SU-DHL-6 (cell line): ENCODE measurements around the gene GNG7.

Experiments
- H2AFZ ChIP-seq: fragments of 200-600 bp; sonication (generic); 2 replicates; pipeline ENCODE4 v1.6.1; 2014; ENCODE audit warnings: low read depth, mild to moderate bottlenecking, moderate library complexity, mixed read lengths, antibody characterized with exemption, low read length; ENCODE audit not compliant: severe bottlenecking
- H3F3A ChIP-seq: fragments of 200-600 bp; shearing (Covaris generic); 2 replicates; pipeline ENCODE4 v1.6.0; 2016; ENCODE audit warnings: antibody characterized with exemption, mild to moderate bottlenecking; ENCODE audit not compliant: insufficient read depth
- H3K27ac ChIP-seq: fragments of 200-600 bp; sonication (generic); 2 replicates; pipeline ENCODE4 v1.5.1; 2016; ENCODE audit warnings: low read depth, mild to moderate bottlenecking, low read length, moderate library complexity, mixed read lengths
- H3K27me3 ChIP-seq: fragments of 200-600 bp; sonication (generic), shearing (Covaris generic); 2 replicates; pipeline ENCODE4 v1.6.0; 2014; ENCODE audit warnings: mild to moderate bottlenecking, low read length
- H3K36me3 ChIP-seq: fragments of 200-600 bp; sonication (generic); 2 replicates; pipeline ENCODE4 v1.6.1; 2014; ENCODE audit warnings: mild to moderate bottlenecking, low read length, mixed read lengths
- H3K4me2 ChIP-seq: fragments of 300-600, 200-600 bp; shearing (Covaris generic), sonication (generic); 2 replicates; pipeline ENCODE4 v1.6.0; 2014; ENCODE audit warnings: low read length, low read depth, mild to moderate bottlenecking; ENCODE audit not compliant: poor library complexity, severe bottlenecking
- H3K4me3 ChIP-seq: fragments of 200-600 bp; sonication (generic); 2 replicates; pipeline ENCODE4 v1.5.1; 2014; ENCODE audit warnings: antibody characterized with exemption, low read length, mild to moderate bottlenecking, mixed read lengths; ENCODE audit not compliant: insufficient read depth, poor library complexity, severe bottlenecking
- H3K79me2 ChIP-seq: fragments of 200-600 bp; sonication (generic); 2 replicates; pipeline ENCODE4 v1.6.1; 2014; ENCODE audit warnings: mild to moderate bottlenecking, low read length, moderate library complexity; ENCODE audit not compliant: insufficient read depth
- H3K9ac ChIP-seq: fragments of 200-600 bp; sonication (generic); 2 replicates; pipeline ENCODE4 v1.7.0; 2014; ENCODE audit warnings: mild to moderate bottlenecking, low read length
- H3K9me2 ChIP-seq: fragments of 200-600 bp; sonication (generic); replicated peaks from 2 replicates; pipeline ENCODE4 v1.6.1; 2014; ENCODE audit warnings: low read length; ENCODE audit not compliant: insufficient read depth
- H3K9me3 ChIP-seq: fragments of 200-600 bp; sonication (generic); 2 replicates; pipeline ENCODE4 v1.6.1; 2014; ENCODE audit warnings: low read length, mixed read lengths; ENCODE audit not compliant: insufficient read depth
- H4K20me1 ChIP-seq: fragments of 200-600 bp; sonication (generic); 2 replicates; pipeline ENCODE4 v1.6.1; 2014; ENCODE audit warnings: low read depth, mild to moderate bottlenecking, antibody characterized with exemption, low read length, moderate library complexity, mixed read lengths
- EZH2phosphoT487 ChIP-seq: fragments of 200-600 bp; sonication (generic), shearing (Covaris generic); conservative IDR thresholded peaks from 2 replicates; pipeline ENCODE4 v1.6.1; 2018; ENCODE audit warnings: mild to moderate bottlenecking, antibody characterized with exemption, low read length, moderate library complexity, mixed read lengths
- TF ChIP-seq, protein P1 (sequence below): fragments of 200-600 bp; sonication (generic); IDR thresholded peaks from one replicate; pipeline ENCODE4 v1.5.1; 2017; ENCODE audit warnings: antibody characterized with exemption, mild to moderate bottlenecking, low read length, moderate library complexity; ENCODE audit not compliant: insufficient read depth, poor library complexity, severe bottlenecking

Gene GNG7

DNA sequence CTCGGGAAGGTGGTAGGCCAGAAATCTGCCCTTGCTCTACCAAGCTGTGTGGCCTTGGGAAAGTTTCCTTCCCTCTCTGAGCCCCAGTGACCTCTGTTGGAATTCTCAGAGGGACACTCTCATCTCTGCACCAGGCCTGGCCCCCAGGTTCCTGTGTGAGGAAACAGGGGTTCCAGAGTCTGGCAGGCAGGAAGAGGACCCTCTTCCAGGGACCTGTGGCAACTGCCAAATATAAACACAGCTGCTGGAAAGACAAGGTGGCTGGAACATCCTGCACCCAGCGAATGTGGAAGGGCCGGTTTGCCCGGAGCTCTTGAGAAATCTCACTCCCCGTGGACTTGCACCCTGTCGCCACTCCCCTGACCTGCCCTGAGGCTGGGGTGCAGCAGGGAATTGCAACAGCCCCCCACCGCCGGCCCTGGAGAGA is 173.8 kb downstream of the GNG7 start:
- Histone ChIP-seq H3K36me3 (no peaks in the 10 kb centered on the region), H2AFZ (no peak overlapping the region), H3K79me2 (no peaks in the 10 kb centered on the region), H3F3A (no peaks in the 10 kb centered on the region), H3K27me3 (no peaks in the 10 kb centered on the region), H3K4me3 (no peak overlapping the region), H3K27ac (no peak overlapping the region), H4K20me1 (no peaks in the 10 kb centered on the region; the same call in 1 of the 2 replicates), H3K9ac (no peak overlapping the region), H3K4me2 (no peak overlapping the region), H3K9me2 (no peaks in the 10 kb centered on the region), H3K9me3 (no peaks in the 10 kb centered on the region)
- TF ChIP-seq, protein P1, sequence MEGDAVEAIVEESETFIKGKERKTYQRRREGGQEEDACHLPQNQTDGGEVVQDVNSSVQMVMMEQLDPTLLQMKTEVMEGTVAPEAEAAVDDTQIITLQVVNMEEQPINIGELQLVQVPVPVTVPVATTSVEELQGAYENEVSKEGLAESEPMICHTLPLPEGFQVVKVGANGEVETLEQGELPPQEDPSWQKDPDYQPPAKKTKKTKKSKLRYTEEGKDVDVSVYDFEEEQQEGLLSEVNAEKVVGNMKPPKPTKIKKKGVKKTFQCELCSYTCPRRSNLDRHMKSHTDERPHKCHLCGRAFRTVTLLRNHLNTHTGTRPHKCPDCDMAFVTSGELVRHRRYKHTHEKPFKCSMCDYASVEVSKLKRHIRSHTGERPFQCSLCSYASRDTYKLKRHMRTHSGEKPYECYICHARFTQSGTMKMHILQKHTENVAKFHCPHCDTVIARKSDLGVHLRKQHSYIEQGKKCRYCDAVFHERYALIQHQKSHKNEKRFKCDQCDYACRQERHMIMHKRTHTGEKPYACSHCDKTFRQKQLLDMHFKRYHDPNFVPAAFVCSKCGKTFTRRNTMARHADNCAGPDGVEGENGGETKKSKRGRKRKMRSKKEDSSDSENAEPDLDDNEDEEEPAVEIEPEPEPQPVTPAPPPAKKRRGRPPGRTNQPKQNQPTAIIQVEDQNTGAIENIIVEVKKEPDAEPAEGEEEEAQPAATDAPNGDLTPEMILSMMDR: no peak
- no peak for TF ChIP-seq EZH2phosphoT487

GRCh38 chr19:2527686-2528085 is 174.8 kb downstream of the GNG7 start:
- H3K9me2 ChIP-seq: no peaks in the 10 kb centered on the region
- H3K4me2 ChIP-seq: no peak overlapping the region
- H4K20me1 ChIP-seq: no peaks in the 10 kb centered on the region; the same call in 1 of the 2 replicates
- H3K79me2 ChIP-seq: no peaks in the 10 kb centered on the region
- no peaks in the 10 kb centered on the region for H3F3A ChIP-seq
- no peak overlapping the region for H2AFZ ChIP-seq
- TF ChIP-seq EZH2phosphoT487: no peak
- TF ChIP-seq, protein P1: no peak
- H3K9ac ChIP-seq: no peak overlapping the region
- no peak overlapping the region for H3K4me3 ChIP-seq
- no peaks in the 10 kb centered on the region for H3K36me3 ChIP-seq
- H3K9me3 ChIP-seq: no peaks in the 10 kb centered on the region
- H3K27me3 ChIP-seq: no peaks in the 10 kb centered on the region
- no peak overlapping the region for H3K27ac ChIP-seq

DNA sequence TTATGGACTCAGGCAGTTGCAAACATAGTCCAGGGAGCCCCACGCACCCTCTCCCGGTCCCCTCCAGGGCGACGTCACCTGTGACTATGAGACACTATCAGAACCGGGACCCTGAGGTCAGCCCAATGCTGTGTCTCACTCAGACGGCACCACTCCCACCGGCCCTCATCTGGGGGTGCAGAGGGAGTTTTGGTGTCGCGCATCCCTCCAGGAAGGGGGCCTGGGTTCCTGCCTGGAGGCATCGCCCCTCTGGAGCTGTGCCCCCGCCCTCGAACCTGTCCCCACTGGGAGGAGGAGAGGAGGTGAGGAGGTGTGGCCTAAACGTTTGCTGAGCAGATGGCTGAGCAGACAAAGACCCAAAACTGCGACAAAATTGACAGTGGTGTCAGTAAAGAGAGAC is 175.3 kb downstream of the GNG7 start:
- no peak overlapping the region for H3K9ac ChIP-seq
- H3K4me2 ChIP-seq: no peak overlapping the region
- no peak overlapping the region for H3K4me3 ChIP-seq
- H3K36me3 ChIP-seq: no peaks in the 10 kb centered on the region
- no peak for TF ChIP-seq EZH2phosphoT487
- TF ChIP-seq, protein P1: no peak
- no peaks in the 10 kb centered on the region for H3K79me2 ChIP-seq
- no peaks in the 10 kb centered on the region; the same call in 1 of the 2 replicates for H4K20me1 ChIP-seq
- no peaks in the 10 kb centered on the region for H3K27me3 ChIP-seq
- H3K9me2 ChIP-seq: no peaks in the 10 kb centered on the region
- no peak overlapping the region for H3K27ac ChIP-seq
- no peaks in the 10 kb centered on the region for H3F3A ChIP-seq
- H2AFZ ChIP-seq: no peak overlapping the region
- H3K9me3 ChIP-seq: no peaks in the 10 kb centered on the region
